ENCODE data around the gene IQGAP3. TPM values are rescaled to one million over a fixed set of nuclear protein-coding genes. Genes with fewer than 3 reads are reported as not detected.
A peak's percentile ranks its signal among the peaks of the same experiment; 100 is the strongest.

Gene IQGAP3
- polyA plus RNA-seq, 2 of the 4 experiments (the other 2 are of a cell fraction) = 15.6 to 17.0 TPM

- ChIA-PET POLR2A (no interaction called here), CTCF (interaction anchor here (1.4 to 31.7 kb wide), 3 partner anchors 19 to 109 kb away, joined by 4 to 474 read pairs (median 6); no protein-coding TSS in a partner anchor)
- DNase-seq (ENCODE audit: low read depth in 1 of 2, low spot score in 1 of 2) = no peak
- Histone ChIP-seq H3K4me2 (no peak overlapping the region), H3K4me1 (peaks cover 90% of the 10 kb centered on the region), H3K27ac (peak overlapping the region in 1 of 2 experiments; percentile 18; a peak in 1 of 6 replicates), H3K9me3 (no peaks in the 10 kb centered on the region), H3K4me3 (no peak overlapping the region)
- FAIRE-seq = no peak
- TF ChIP-seq, protein P1, sequence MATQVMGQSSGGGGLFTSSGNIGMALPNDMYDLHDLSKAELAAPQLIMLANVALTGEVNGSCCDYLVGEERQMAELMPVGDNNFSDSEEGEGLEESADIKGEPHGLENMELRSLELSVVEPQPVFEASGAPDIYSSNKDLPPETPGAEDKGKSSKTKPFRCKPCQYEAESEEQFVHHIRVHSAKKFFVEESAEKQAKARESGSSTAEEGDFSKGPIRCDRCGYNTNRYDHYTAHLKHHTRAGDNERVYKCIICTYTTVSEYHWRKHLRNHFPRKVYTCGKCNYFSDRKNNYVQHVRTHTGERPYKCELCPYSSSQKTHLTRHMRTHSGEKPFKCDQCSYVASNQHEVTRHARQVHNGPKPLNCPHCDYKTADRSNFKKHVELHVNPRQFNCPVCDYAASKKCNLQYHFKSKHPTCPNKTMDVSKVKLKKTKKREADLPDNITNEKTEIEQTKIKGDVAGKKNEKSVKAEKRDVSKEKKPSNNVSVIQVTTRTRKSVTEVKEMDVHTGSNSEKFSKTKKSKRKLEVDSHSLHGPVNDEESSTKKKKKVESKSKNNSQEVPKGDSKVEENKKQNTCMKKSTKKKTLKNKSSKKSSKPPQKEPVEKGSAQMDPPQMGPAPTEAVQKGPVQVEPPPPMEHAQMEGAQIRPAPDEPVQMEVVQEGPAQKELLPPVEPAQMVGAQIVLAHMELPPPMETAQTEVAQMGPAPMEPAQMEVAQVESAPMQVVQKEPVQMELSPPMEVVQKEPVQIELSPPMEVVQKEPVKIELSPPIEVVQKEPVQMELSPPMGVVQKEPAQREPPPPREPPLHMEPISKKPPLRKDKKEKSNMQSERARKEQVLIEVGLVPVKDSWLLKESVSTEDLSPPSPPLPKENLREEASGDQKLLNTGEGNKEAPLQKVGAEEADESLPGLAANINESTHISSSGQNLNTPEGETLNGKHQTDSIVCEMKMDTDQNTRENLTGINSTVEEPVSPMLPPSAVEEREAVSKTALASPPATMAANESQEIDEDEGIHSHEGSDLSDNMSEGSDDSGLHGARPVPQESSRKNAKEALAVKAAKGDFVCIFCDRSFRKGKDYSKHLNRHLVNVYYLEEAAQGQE (IDR thresholded peaks at IDR 0.05) = no peak
- TF ChIP-seq NPAS2 (CRISPR knock-in tag; IDR thresholded peaks at IDR 0.05; ENCODE audit: borderline replicate concordance) (no peak), ESRRA (IDR thresholded peaks at IDR 0.05; ENCODE audit: borderline replicate concordance, low read length) (no peak), HOXA7 (CRISPR knock-in tag; IDR thresholded peaks at IDR 0.05) (no peak), EP300 (IDR thresholded peaks at IDR 0.05) (no peak), RNF2 (IDR thresholded peaks at IDR 0.05; ENCODE audit: borderline replicate concordance, low read depth) (no peak), TP53 (CRISPR knock-in tag; IDR thresholded peaks at IDR 0.05) (no peak), HOXB13 (CRISPR knock-in tag; IDR thresholded peaks at IDR 0.05; ENCODE audit: low read depth) (no peak), EHF (CRISPR knock-in tag; IDR thresholded peaks at IDR 0.05) (no peak), CHD2 (IDR thresholded peaks at IDR 0.05; ENCODE audit: low read length, partially characterized antibody) (no peak), RAD21 (conservative IDR thresholded peaks at IDR 0.05 in 1 of 2, IDR thresholded peaks at IDR 0.05 in 1 of 2) (no peak), MAFK (IDR thresholded peaks at IDR 0.05; ENCODE audit: partially characterized antibody) (no peak), ZFP36 (IDR thresholded peaks at IDR 0.05; ENCODE audit: borderline replicate concordance, partially characterized antibody) (no peak), TFCP2L1 (CRISPR knock-in tag; IDR thresholded peaks at IDR 0.05) (no peak), CBX2 (IDR thresholded peaks at IDR 0.05; ENCODE audit: borderline replicate concordance, low read depth) (no peak), CBX8 (IDR thresholded peaks at IDR 0.05) (no peak)
- TF ChIP-seq, protein P2, sequence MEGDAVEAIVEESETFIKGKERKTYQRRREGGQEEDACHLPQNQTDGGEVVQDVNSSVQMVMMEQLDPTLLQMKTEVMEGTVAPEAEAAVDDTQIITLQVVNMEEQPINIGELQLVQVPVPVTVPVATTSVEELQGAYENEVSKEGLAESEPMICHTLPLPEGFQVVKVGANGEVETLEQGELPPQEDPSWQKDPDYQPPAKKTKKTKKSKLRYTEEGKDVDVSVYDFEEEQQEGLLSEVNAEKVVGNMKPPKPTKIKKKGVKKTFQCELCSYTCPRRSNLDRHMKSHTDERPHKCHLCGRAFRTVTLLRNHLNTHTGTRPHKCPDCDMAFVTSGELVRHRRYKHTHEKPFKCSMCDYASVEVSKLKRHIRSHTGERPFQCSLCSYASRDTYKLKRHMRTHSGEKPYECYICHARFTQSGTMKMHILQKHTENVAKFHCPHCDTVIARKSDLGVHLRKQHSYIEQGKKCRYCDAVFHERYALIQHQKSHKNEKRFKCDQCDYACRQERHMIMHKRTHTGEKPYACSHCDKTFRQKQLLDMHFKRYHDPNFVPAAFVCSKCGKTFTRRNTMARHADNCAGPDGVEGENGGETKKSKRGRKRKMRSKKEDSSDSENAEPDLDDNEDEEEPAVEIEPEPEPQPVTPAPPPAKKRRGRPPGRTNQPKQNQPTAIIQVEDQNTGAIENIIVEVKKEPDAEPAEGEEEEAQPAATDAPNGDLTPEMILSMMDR (IDR thresholded peaks at IDR 0.05) = no peak
- no peak for ATAC-seq
- WGBS (ENCODE audit: missing lambda C conversion rate) = 95% methylated on average over 7 of the region's 7 CpGs
These were observed 78.0 kb downstream of the IQGAP3 start for GRCh38 chr1:156494309-156494895.

- Histone ChIP-seq H3K9me3 (no peaks in the 10 kb centered on the region), H3K4me1 (peaks cover 96% of the 10 kb centered on the region), H3K4me3 (no peak overlapping the region), H3K27ac (peak overlapping the region in 1 of 2 experiments; percentile 12; a peak in 1 of 6 replicates), H3K4me2 (no peak overlapping the region)
- ChIA-PET POLR2A (no interaction called here), CTCF (interaction anchor here (31.7 kb wide), 1 partner anchor 18 kb away, joined by 474 read pairs; no protein-coding TSS in a partner anchor)
- ATAC-seq = no peak
- DNase-seq (ENCODE audit: low read depth in 1 of 2, low spot score in 1 of 2) = no peak
- no peak for FAIRE-seq
- TF ChIP-seq, protein P3, sequence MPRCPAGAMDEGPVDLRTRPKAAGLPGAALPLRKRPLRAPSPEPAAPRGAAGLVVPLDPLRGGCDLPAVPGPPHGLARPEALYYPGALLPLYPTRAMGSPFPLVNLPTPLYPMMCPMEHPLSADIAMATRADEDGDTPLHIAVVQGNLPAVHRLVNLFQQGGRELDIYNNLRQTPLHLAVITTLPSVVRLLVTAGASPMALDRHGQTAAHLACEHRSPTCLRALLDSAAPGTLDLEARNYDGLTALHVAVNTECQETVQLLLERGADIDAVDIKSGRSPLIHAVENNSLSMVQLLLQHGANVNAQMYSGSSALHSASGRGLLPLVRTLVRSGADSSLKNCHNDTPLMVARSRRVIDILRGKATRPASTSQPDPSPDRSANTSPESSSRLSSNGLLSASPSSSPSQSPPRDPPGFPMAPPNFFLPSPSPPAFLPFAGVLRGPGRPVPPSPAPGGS (IDR thresholded peaks at IDR 0.05) = no peak
- TF ChIP-seq HOXA7 (CRISPR knock-in tag; IDR thresholded peaks at IDR 0.05) = no peak
- no peak for TF ChIP-seq FOSB (CRISPR knock-in tag; IDR thresholded peaks at IDR 0.05)
- TF ChIP-seq CHD4 (IDR thresholded peaks at IDR 0.05; ENCODE audit: borderline replicate concordance) = no peak
- TF ChIP-seq, protein P1 (IDR thresholded peaks at IDR 0.05) = no peak
- no peak for TF ChIP-seq RAD21 (conservative IDR thresholded peaks at IDR 0.05 in 1 of 2, IDR thresholded peaks at IDR 0.05 in 1 of 2)
- TF ChIP-seq CBX2 (IDR thresholded peaks at IDR 0.05; ENCODE audit: borderline replicate concordance, low read depth) = no peak
- TF ChIP-seq, protein P4, sequence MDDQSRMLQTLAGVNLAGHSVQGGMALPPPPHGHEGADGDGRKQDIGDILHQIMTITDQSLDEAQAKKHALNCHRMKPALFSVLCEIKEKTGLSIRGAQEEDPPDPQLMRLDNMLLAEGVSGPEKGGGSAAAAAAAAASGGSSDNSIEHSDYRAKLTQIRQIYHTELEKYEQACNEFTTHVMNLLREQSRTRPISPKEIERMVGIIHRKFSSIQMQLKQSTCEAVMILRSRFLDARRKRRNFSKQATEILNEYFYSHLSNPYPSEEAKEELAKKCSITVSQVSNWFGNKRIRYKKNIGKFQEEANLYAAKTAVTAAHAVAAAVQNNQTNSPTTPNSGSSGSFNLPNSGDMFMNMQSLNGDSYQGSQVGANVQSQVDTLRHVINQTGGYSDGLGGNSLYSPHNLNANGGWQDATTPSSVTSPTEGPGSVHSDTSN (IDR thresholded peaks at IDR 0.05) = no peak
- no peak for TF ChIP-seq SMC3 (IDR thresholded peaks at IDR 0.05)
- no peak for TF ChIP-seq MAFK (IDR thresholded peaks at IDR 0.05; ENCODE audit: partially characterized antibody)
- TF ChIP-seq KDM1A (IDR thresholded peaks at IDR 0.05; ENCODE audit: low read depth) = no peak
- TF ChIP-seq EHF (CRISPR knock-in tag; IDR thresholded peaks at IDR 0.05) = no peak
- TF ChIP-seq RNF2 (IDR thresholded peaks at IDR 0.05; ENCODE audit: borderline replicate concordance, low read depth) = no peak
- no peak for TF ChIP-seq PHF8 (IDR thresholded peaks at IDR 0.05; ENCODE audit: borderline replicate concordance, low read depth)
These were observed 78.6 kb downstream of the IQGAP3 start for GRCh38 chr1:156493742-156494141.
